ENCODE results near the gene THAP12.
"Not testable (repeated sequence)": the region's sequence is repeated elsewhere in the genome, so short reads cannot be mapped to it uniquely, and the experiment has no call there.

THAP12 gene

DNA sequence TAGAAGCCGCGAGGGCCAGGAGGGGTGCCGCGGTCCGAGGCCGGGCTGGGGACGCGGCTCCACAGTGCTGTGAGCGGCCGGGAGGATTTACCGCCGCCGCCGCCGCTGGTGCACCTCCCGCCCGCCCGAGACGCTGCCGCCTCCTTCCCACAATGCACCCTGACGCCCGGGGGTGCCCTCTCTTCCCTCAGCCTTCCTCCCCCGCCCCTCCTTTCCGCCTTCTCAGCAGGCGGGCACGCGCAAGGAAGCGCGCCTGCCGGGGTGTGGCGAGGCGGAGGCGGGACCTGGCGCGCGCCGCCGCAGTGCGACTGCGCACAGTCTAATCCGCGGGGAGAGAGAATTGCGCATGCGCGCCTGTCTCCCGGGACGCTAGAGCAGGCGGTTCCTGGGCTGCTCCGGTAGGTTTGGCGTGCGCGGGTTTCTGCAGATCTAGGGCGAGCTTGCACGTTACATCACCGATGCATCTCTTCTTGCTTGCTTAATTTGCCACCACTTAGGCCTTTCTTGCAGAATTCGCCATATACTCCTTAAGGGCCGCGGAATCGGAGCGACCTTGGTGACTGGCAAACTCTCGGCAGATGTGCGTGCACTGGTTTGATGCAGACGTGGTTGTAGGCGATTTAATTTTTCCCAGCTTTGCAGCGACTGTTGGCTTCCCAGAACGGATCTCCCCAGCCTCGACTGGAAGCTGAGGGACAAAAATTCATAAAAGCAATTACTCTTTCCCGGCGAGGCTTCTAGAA, at the start of gene THAP12, which contains the start of gene GVQW3:
Gene THAP12, minus strand, starts transcription at position 156 of the 743 bp plus-strand sequence. CDS start 296 bp downstream, outside the sequence.
Gene GVQW3, plus strand, starts transcription at position 347 of the 743 bp plus-strand sequence. CDS start 506 bp downstream, outside the sequence.
- peak; percentile 98 for DNase-seq

DNA sequence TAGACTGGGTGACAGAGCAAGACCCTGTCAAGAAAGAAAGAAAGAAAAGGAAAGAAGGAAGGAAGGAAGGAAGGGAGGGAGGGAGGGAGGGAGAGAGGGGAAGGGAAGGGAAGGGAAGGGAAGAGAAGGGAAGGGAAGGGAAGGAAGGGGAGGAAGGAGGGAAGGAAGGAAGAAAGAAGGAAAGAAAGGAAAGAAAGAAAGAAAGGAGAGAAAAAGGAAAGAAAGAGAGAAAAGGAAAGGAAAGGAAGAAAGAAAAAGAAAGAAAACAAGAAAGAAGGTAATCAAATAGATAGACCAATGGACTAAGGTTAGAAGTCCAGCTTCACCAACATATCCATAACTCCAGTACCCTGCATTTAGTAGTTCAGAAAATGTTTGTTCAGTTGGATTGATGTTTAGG, 45.7 kb upstream of the THAP12 start:
- DNase-seq, result no peak

DNA sequence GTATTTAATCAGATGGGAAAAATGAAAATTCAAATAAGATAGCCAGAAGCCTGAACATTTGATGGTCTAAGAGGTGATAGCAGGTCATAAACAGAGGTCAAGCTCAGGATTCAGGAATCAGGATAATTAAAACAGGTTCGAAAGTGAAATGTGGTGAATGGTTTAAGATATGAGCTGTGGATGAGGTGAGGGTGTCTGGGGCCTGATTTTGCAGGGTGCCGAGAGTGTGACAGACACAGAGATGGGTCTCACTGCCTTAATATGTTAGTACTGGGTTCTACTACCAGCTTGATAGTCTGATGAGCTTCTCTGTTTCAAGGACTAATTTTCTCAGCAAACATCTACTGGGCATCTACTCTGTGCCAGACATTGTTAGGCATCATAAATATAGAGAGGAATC, 44.0 kb upstream of the THAP12 start:
- DNase-seq, result no peak

- DNase-seq, result no peak
These were observed 43.4 kb upstream of the THAP12 start for GRCh38 chr11:76424379-76424778.

DNA sequence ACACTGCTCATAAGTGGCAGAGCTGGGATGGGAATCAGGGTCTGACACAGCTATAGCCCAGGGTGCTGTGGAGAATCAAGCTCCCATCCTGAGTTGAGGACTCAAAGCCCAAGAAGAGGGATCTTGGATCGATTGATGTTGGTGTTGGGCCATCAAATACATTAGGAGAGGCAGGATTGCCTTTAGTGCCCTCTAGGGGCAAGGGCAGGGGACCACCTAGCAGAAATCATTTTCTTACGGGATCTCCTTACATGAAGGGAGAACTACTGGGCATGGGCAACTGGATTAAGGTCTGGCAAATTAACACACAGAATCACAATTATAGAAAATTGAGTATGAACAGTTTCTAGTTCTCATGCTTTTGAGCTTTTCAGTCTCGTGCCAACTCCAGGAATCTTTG, 39.0 kb upstream of the THAP12 start:
- DNase-seq, result peak; percentile 40

DNA sequence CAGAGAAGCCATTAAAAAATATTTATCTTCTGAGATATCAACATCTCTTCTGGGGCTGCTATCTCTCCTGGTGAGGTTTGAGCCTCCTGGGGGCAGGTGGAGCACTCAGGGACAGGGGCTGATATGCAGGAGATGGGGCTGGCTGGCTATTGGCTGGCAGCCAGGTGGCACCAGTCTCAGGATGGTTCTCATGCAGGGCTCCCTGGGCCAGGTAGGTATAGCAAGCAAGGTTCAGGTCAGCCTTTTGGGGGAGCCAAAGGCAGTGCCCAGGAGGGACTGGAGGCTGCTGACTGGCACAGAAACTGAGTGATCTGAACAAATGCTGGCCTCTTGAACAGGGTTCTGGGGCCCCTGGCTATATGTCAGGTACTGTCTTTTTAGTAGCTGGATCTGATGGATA, 34.1 kb upstream of the THAP12 start:
- DNase-seq, result no peak

DNA sequence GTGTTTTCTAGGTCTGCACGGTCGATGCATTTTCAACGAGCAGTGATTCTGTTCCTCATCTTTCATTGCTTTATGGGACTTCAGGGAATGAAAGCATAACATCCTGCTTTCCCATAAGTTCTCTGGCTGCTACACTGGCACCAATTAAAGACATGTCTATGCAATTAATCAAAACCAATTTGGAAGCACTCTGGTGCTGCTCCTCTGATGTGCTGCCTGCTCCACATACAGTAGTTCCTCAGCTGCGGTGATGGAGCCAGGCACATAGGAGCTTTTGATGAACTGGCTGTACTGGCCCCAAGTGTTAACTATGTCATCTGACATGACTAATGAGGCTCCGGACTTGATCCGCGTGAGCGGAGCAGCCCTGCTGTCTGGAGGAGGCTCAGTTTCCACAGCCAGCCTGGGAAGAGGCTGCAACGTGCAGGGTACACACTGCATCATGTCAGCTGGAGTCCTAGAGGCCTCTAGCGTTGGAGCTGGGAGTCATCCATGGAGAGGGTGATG, 30.0 kb upstream of the THAP12 start:
- no peak for DNase-seq

DNA sequence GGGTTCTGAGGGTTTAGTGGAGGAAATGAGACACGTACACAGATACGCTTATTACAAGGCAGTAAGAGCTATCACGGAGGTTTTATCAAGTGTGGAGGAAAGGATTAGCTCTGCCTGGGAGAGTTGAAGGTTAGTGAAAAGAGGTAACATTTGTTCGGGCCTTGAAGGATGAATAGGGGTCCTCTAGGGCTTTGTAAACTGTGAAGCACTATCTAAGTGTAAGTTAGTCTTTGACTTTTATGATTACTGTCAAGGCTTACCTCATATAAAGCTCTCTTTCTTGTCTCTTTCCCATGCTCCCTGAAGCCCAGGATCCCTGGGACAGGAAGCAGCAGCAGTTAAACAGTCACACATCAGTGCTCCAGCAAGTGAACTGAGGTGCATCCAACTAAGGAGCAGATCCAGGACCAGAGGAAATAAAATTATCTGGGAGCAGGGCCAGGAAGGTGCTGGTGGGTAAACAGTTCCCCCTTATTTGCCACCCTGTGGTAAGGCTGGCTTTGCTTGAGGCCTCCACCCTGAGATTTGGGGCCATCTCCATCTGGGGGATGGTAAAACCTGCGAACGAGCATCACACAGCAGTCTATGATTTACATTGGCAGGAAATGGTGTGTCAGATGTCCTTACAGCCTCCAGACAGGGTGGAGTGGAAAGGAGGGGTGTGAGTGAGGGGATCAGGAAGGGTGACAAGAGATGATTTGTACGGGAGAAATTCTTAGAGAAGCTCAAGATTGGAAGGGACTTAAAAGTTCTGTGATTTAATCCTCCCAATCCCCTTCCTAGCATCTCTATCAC, 27.4 kb upstream of the THAP12 start:
- no peak for DNase-seq

DNA sequence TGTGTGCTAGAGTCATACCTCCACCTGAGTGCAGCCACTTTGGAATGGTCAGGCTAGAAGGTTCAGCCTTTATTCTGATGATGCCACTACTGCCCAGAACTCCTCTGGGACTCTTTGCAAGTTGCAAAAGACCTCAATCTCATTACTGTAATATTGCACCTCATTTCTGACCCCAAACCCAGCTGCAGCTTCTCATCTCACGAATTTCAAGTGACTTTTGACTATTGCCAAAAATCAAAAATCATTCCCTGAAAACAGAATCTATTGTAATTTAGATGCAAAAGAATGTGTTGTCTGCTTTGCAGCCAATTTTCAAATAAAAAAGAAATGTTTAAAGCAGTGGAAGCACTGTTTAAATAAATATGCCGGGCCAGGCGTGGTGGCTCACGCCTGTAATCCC, 25.4 kb upstream of the THAP12 start:
- DNase-seq, result no peak

- DNase-seq, result not testable (repeated sequence)
These were observed 20.6 kb upstream of the THAP12 start for GRCh38 chr11:76401484-76401883.

DNA sequence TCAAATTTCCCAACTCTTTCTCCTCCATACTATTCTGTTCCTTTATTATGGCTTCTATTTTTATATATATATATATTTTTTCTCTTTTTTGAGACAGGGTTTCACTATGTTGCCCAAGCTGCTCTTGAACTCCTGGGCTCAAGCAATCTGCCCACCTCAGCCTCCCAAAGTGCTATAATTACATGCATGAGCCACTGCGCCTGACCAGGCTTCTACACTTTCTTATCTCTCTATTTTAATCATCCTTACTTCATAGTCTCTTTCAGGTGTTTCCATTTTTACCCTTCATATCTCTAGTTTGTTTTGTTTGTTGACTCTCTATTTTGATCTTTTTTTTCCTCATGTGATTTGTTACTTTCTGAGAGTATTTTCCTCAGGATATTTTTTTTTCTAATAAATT, 20.0 kb upstream of the THAP12 start:
- no peak for DNase-seq

GRCh38 chr11:76397383-76397782, 16.5 kb upstream of the THAP12 start:
- no peak for DNase-seq

DNA sequence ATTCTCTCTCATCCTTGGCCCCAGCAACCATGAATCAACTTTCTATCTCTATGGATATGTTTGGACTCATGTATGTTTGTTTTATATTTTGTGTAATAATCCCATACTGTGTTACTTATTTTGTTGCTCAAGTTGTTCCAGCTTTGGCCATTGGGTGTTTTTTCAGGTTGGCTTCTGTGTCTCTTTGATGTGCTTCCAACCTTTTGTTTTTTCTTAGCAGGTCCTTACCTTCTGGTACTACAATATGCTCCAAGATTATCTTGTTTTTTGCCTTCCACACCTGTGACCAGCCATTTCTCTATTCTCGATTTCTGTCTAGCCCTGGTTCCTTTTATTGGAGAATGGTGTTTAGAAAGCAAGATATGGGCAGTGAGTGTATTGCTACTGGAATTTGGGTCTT, 14.4 kb upstream of the THAP12 start:
- DNase-seq, result no peak

DNA sequence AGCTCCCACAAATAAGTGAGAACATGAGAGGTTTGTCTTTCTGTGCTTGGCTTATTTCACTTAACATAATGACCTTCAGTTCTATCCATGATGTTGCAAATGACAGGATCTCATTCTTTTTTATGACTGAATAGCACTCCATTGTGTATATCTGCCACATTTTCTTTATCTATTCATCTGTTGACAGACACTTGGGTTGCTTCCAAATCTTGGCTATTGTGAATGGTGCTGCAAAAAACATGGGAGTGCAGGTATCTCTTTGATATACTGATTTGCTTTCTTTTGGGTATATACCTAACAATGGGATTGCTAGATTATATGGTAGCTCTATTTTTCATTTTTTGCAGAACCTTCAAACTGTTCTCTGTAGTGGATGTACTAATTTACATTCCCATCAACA, 13.5 kb upstream of the THAP12 start:
- DNase-seq, result no peak

- DNase-seq, result peak; percentile 13
These were observed 11.9 kb upstream of the THAP12 start for GRCh38 chr11:76392870-76393269.

DNA sequence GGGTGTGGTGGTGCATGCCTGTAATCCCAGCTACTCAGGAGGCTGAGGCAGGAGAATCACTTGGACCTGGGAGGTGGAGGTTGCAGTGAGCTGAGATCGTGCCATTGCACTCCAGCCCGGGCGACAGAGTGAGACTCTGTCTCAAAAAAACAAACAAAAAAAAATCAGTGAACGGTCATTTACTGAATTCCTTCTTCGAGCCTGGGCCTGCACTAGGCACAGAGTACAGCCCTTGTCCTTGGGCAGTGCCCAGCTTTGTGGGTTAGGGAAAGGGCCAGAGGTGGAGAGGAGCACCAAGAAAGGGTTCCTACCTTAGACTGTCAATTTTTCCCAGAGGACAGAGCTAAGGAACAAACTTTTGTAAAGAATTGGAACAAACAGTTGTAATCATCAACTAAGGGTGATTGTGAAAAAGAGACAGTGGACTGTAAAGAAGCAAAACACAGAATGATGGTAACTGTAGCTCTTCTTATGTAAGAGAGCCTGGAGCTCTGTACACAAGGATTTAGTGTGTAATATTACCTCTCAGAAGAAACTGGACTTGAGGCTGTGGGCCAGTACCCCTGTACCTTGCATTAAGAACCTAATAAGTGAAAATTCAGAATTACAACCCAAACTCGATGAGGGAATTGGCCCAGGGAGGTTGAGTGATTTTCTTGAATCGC, 11.0 kb upstream of the THAP12 start:
- no peak for DNase-seq

- DNase-seq, result no peak
These were observed 10.1 kb upstream of the THAP12 start for GRCh38 chr11:76391021-76391420.

DNA sequence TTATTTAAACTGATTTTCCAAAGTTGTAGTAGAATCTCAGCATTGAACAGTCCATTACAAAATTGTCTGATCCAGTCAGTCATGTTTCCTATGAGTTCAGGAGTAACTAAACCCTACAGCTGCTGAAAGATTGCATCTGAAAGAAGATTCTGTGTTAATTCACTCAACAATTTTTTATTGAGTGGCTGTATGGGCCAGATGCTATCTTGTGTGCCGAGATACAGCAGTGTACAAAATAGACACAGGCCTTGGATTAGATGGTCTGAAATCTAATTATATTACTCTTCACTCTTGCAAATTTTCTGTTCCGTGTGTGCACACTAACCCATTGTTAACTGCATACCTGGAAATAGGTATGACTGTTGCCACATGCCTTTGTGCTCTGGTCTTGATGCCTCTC, 7.5 kb upstream of the THAP12 start:
- DNase-seq, result no peak

GRCh38 chr11:76385903-76386302, 5.0 kb upstream of the THAP12 start:
- no peak for DNase-seq

DNA sequence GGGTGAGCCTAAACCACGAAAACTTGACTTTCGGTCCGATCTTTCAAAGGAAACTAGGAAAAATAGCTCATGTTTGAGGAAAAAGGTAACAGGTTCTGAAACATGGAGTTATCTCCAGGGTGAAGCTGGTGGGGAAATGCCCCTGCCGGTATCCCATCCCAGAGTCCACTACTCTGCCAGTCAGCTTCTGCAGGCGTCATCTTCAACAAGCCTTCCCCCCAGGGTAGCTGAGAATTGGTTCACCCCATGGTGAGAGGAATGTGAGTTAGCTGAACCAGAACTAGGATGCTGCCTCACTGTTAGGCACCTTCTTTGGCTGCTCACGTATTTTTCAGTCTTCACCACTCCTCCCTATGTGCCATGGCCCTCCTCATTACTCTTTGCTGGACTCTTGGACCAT, 1.3 kb upstream of the THAP12 start:
- no peak for DNase-seq

DNA sequence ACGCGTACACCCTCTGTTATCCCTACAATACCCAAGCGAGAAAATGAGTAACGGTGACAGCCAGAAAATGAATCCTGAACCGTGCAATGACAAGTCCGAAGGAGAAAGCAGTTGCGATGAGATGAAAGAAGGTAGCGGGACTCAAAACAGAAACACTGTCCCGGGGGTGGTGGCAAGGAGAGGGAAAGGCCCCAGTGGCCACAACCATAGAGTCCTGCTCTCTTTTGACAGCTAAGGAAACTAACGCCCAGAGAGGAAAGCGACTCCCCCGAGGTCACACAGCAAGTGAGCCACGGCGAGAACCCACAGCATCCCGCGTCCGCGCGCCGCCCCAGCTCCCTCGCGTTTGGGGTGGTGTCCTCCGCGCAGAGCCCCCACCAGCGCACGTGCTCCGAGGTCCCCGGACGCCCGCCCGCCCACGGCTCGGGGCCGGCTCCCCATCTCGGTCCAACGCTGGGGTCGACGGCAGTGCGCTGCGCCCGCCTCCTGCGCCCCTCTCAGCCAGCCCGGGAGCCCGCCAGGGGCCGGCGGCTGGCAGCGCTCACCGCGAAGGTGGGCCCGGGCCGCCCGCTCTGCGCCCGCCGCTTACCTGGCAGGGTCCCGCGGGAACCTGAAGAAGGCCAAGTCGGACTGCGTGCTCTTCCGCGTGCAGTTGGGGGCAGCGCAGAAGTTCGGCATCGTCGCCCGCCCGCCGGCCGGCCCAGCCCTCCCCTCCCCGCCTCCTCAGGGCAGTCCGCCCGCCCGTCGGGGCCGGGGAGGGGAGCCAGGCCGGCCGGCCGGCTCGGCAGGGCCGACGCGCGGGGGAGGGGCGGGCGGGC, 564 bp downstream of the THAP12 start:
- DNase-seq, result peak; percentile 57

DNA sequence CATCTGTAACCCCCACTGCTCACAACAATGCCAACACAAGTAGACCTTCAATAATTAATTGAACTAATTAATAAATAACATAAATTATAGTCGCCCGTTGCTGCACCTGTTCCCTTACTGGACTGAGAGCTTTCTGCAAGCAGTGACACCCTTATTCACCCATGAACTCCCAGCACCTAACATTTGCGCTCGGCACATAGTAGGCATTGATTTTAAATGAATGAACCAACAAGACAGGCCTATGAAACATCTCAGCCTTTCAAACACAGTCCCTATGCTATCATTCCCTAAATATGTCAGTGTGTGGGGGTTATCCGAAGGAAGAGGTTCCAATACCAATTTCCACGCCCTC, 1.1 kb downstream of the THAP12 start:
- no peak for DNase-seq

All from inflammatory macrophage treated with lipopolysaccharide for 4 hours (primary cell).